ENCODE measurements around the gene PHTF1.

The PHTF1 gene

GRCh38 chr1:113759333-113760101 is at the start of gene PHTF1:
Gene PHTF1, minus strand, starts transcription at chr1:113759486. Its CDS starts 783 bp downstream, at chr1:113758703.
- DNase-seq: peak; percentile 80

- DNase-seq: peak; percentile 41
Observed at GRCh38 chr1:113808450-113809195, 49.3 kb upstream of the PHTF1 start.

GRCh38 chr1:113805639-113806038 is 46.4 kb upstream of the PHTF1 start:
- DNase-seq: no peak

- DNase-seq: no peak
Observed at GRCh38 chr1:113805256-113805531, 45.9 kb upstream of the PHTF1 start.

- DNase-seq: peak; percentile 75
Observed at GRCh38 chr1:113804421-113805255, 45.4 kb upstream of the PHTF1 start.

GRCh38 chr1:113802367-113803007 is 43.2 kb upstream of the PHTF1 start:
- peak; percentile 48 for DNase-seq

GRCh38 chr1:113800487-113800886 is 41.2 kb upstream of the PHTF1 start:
- DNase-seq: no peak

GRCh38 chr1:113797472-113797871 is 38.2 kb upstream of the PHTF1 start:
- no peak for DNase-seq

- no peak for DNase-seq
Observed at GRCh38 chr1:113793878-113794834, 34.9 kb upstream of the PHTF1 start.

GRCh38 chr1:113792986-113793385 is 33.7 kb upstream of the PHTF1 start:
- DNase-seq: no peak

GRCh38 chr1:113792471-113792870 is 33.2 kb upstream of the PHTF1 start:
- no peak for DNase-seq

GRCh38 chr1:113788802-113789201 is 29.5 kb upstream of the PHTF1 start:
- DNase-seq: no peak

- no peak for DNase-seq
Observed at GRCh38 chr1:113787663-113788062, 28.4 kb upstream of the PHTF1 start.

GRCh38 chr1:113786069-113786468 is 26.8 kb upstream of the PHTF1 start:
- no peak for DNase-seq

GRCh38 chr1:113784104-113784779 is 25.0 kb upstream of the PHTF1 start:
- peak; percentile 42 for DNase-seq

- peak; percentile 82 for DNase-seq
Observed at GRCh38 chr1:113783254-113784103, 24.2 kb upstream of the PHTF1 start.

GRCh38 chr1:113782406-113782805 is 23.1 kb upstream of the PHTF1 start:
- DNase-seq: no peak

- DNase-seq: peak; percentile 52
Observed at GRCh38 chr1:113780374-113781146, 21.3 kb upstream of the PHTF1 start.

- DNase-seq: peak; percentile 49
Observed at GRCh38 chr1:113779542-113779941, 20.3 kb upstream of the PHTF1 start.

Data from hematopoietic multipotent progenitor cell treated with erythropoietin and hydrocortisone succinate and interleukin-3 and kit ligand, for 8 days (in vitro differentiated cells).